ENCODE results near the gene SDSL. TPM values are rescaled to one million over a fixed set of nuclear protein-coding genes. Genes with fewer than 3 reads are reported as not detected.

SDSL gene
- total and polyA plus RNA-seq, 2 experiments from 2014 or later = not detected

- TF ChIP-seq REST (IDR thresholded peaks at IDR 0.05; ENCODE audit: unreplicated experiment) (no peak), NANOG (IDR thresholded peaks at IDR 0.05; ENCODE audit: borderline replicate concordance) (no peak), EZH2 (IDR thresholded peaks at IDR 0.05; ENCODE audit: low read depth, unreplicated experiment) (no peak), ETS1 (IDR thresholded peaks at IDR 0.05) (no peak), STAT1 (IDR thresholded peaks at IDR 0.05; ENCODE audit: unreplicated experiment) (no peak), ZNF114 (CRISPR knock-in tag; IDR thresholded peaks at IDR 0.05) (no peak), ZNF331 (CRISPR knock-in tag; IDR thresholded peaks at IDR 0.05; ENCODE audit: low read depth) (no peak), JUNB (IDR thresholded peaks at IDR 0.05; ENCODE audit: unreplicated experiment) (no peak)
Measured at GRCh38 chr12:113482334-113482733, 60.2 kb downstream of the SDSL start (continued).

- peaks cover 40% of the 10 kb centered on the region for H3K4me1 ChIP-seq (ENCODE audit: insufficient read depth)
- no peak overlapping the region for H3K4me3 ChIP-seq
- H2AFZ ChIP-seq = 0 out of 2 replicates have a peak overlapping the region, but pooled peaks have one; percentile 25
- H3K9me2 ChIP-seq (ENCODE audit: insufficient read depth) = no peaks in the 10 kb centered on the region
- DNase-seq (ENCODE audit: low spot score) = peak; percentile 70
- Mint-ChIP-seq H3K36me3 (ENCODE audit: low read depth) (no peaks in the 10 kb centered on the region; the same call in 2 of the 3 replicates), H3K4me1 (peaks cover 44% of the 10 kb centered on the region), H3K4me3 (no peak overlapping the region), H3K27ac (no peak overlapping the region), H3K9me3 (peaks cover 4% of the 10 kb centered on the region; the same call in 1 of the 3 replicates), H3K27me3 (ENCODE audit: insufficient read depth, low read depth, poor library complexity) (peaks cover 46% of the 10 kb centered on the region)
- H3K79me2 ChIP-seq (replicated peaks; ENCODE audit: insufficient read depth) = no peaks in the 10 kb centered on the region
- no peak overlapping the region for H3K27ac ChIP-seq (ENCODE audit: low read depth)
- H4K20me1 ChIP-seq (replicated peaks; ENCODE audit: insufficient read depth) = no peaks in the 10 kb centered on the region; the same call in 1 of the 2 replicates
- H3K4me2 ChIP-seq = 0 out of 2 replicates have a peak overlapping the region, but pooled peaks have one; percentile 34
- ATAC-seq = peak; percentile 85
- no peaks in the 10 kb centered on the region for H3K36me3 ChIP-seq (ENCODE audit: insufficient read depth)
- peaks cover 41% of the 10 kb centered on the region for H3K27me3 ChIP-seq (ENCODE audit: insufficient read depth)
- H3F3A ChIP-seq (replicated peaks; ENCODE audit: low read depth) = peaks cover 5% of the 10 kb centered on the region; the same call in 1 of the 2 replicates
- TF ChIP-seq JUNB (IDR thresholded peaks at IDR 0.05; ENCODE audit: unreplicated experiment) (no peak), ZNF114 (CRISPR knock-in tag; IDR thresholded peaks at IDR 0.05) (no peak), ETS1 (IDR thresholded peaks at IDR 0.05) (no peak), POLR2AphosphoS5 (IDR thresholded peaks at IDR 0.05; ENCODE audit: low read depth) (no peak), CTCF (conservative IDR thresholded peaks at IDR 0.05; ENCODE audit: low read depth in 2 of 2) (no peak), ZNF462 (CRISPR knock-in tag; IDR thresholded peaks at IDR 0.05) (no peak), STAT1 (IDR thresholded peaks at IDR 0.05; ENCODE audit: unreplicated experiment) (no peak)
Measured at GRCh38 chr12:113485330-113485729, 63.1 kb downstream of the SDSL start.

Measured in GM23338 (cell line).